Measurements from ENCODE around the gene CD1D.
"Not testable (repeated sequence)": the region's sequence is repeated elsewhere in the genome, so short reads cannot be mapped to it uniquely, and the experiment has no call there.

CD1D gene

GRCh38 chr1:158180741-158181576 is at the start of gene CD1D:
CD1D (plus strand) TSS chr1:158180895; CDS start chr1:158181102, 207 bp downstream.
- DNase-seq (ENCODE audit: low spot score) = peak; percentile 23

GRCh38 chr1:158131217-158131616 is 49.5 kb upstream of the CD1D start:
- no peak for DNase-seq (ENCODE audit: low spot score)

GRCh38 chr1:158140764-158141192 is 39.9 kb upstream of the CD1D start:
- no peak for DNase-seq (ENCODE audit: low spot score)

GRCh38 chr1:158145173-158145719 is 35.4 kb upstream of the CD1D start:
- DNase-seq (ENCODE audit: low spot score) = peak; percentile 38

GRCh38 chr1:158146165-158146564 is 34.5 kb upstream of the CD1D start:
- no peak for DNase-seq (ENCODE audit: low spot score)

GRCh38 chr1:158146739-158147138 is 34.0 kb upstream of the CD1D start:
- DNase-seq (ENCODE audit: low spot score) = no peak

- no peak for DNase-seq (ENCODE audit: low spot score)
Observed at GRCh38 chr1:158147401-158147800, 33.3 kb upstream of the CD1D start.

GRCh38 chr1:158147869-158148268 is 32.8 kb upstream of the CD1D start:
- DNase-seq (ENCODE audit: low spot score) = no peak

GRCh38 chr1:158148468-158148867 is 32.2 kb upstream of the CD1D start:
- DNase-seq (ENCODE audit: low spot score) = peak; percentile 51

GRCh38 chr1:158149175-158149574 is 31.5 kb upstream of the CD1D start:
- DNase-seq (ENCODE audit: low spot score) = peak; percentile 23

- DNase-seq (ENCODE audit: low spot score) = peak; percentile 96
Observed at GRCh38 chr1:158149577-158150269, 31.0 kb upstream of the CD1D start.

GRCh38 chr1:158150523-158150922 is 30.2 kb upstream of the CD1D start:
- DNase-seq (ENCODE audit: low spot score) = peak; percentile 62

- DNase-seq (ENCODE audit: low spot score) = no peak
Observed at GRCh38 chr1:158153179-158153578, 27.5 kb upstream of the CD1D start.

- no peak for DNase-seq (ENCODE audit: low spot score)
Observed at GRCh38 chr1:158153746-158154444, 26.8 kb upstream of the CD1D start.

- DNase-seq (ENCODE audit: low spot score) = no peak
Observed at GRCh38 chr1:158154501-158154900, 26.2 kb upstream of the CD1D start.

GRCh38 chr1:158155673-158156072 is 25.0 kb upstream of the CD1D start:
- DNase-seq (ENCODE audit: low spot score) = no peak

- DNase-seq (ENCODE audit: low spot score) = no peak
Observed at GRCh38 chr1:158159597-158159996, 21.1 kb upstream of the CD1D start.

- no peak for DNase-seq (ENCODE audit: low spot score)
Observed at GRCh38 chr1:158161446-158161845, 19.2 kb upstream of the CD1D start.

GRCh38 chr1:158163000-158163947 is 17.4 kb upstream of the CD1D start:
- no peak for DNase-seq (ENCODE audit: low spot score)

GRCh38 chr1:158169105-158169504 is 11.6 kb upstream of the CD1D start:
- no peak for DNase-seq (ENCODE audit: low spot score)

- DNase-seq (ENCODE audit: low spot score) = not testable (repeated sequence)
Observed at GRCh38 chr1:158175915-158176314, 4.8 kb upstream of the CD1D start.

Data from Ammon's horn (tissue), 1 donor.